MM.1S (cell line): ENCODE measurements around the gene FAM50A.

Source experiments
- DNase-seq: peaks from one replicate; pipeline ENCODE4 v3.0.0-alpha.2; 2015
- H2AFZ ChIP-seq: fragments of 300-600 bp; sonication (generic); 2 replicates; pipeline ENCODE4 v1.6.0; 2016; ENCODE audit warnings: antibody characterized with exemption, low read length
- H3F3A ChIP-seq: fragments of 300-600 bp; sonication (generic); 2 replicates; pipeline ENCODE4 v1.6.1; 2016; ENCODE audit warnings: mild to moderate bottlenecking, antibody characterized with exemption, low read length, moderate library complexity, mixed read lengths; ENCODE audit not compliant: insufficient read depth
- H3K27ac ChIP-seq: fragments of 300-600 bp; sonication (generic); 2 replicates; pipeline ENCODE4 v1.5.1; 2016; ENCODE audit warnings: mild to moderate bottlenecking, low read length
- H3K27me3 ChIP-seq: fragments of 300-600 bp; sonication (generic); replicated peaks from 2 replicates; pipeline ENCODE4 v1.6.0; 2016; ENCODE audit warnings: low read length; ENCODE audit not compliant: insufficient read depth
- H3K36me3 ChIP-seq: fragments of 300-600 bp; sonication (generic); replicated peaks from 2 replicates; pipeline ENCODE4 v1.6.1; 2016; ENCODE audit warnings: mild to moderate bottlenecking, low read length, mixed read lengths; ENCODE audit not compliant: insufficient read depth
- H3K4me1 ChIP-seq: fragments of 300-600 bp; sonication (generic); 2 replicates; pipeline ENCODE4 v1.6.1; 2016; ENCODE audit warnings: low read length, mixed read lengths
- H3K4me2 ChIP-seq: fragments of 300-600 bp; sonication (generic); 2 replicates; pipeline ENCODE4 v1.6.0; 2016; ENCODE audit warnings: low read depth, low read length
- H3K4me3 ChIP-seq: fragments of 300-600 bp; sonication (generic); 2 replicates; pipeline ENCODE4 v1.5.1; 2016; ENCODE audit warnings: low read length, mixed read lengths
- H3K79me2 ChIP-seq: fragments of 300-600 bp; sonication (generic); 2 replicates; pipeline ENCODE4 v1.6.1; 2016; ENCODE audit warnings: mixed run types, low read length, mixed read lengths
- H3K9ac ChIP-seq: fragments of 300-600 bp; sonication (generic); 2 replicates; pipeline ENCODE4 v1.6.1; 2016; ENCODE audit warnings: low read length, mixed read lengths
- H3K9me2 ChIP-seq: fragments of 300-600 bp; sonication (generic); replicated peaks from 2 replicates; pipeline ENCODE4 v1.6.1; 2016; ENCODE audit warnings: mild to moderate bottlenecking, low read length, mixed read lengths; ENCODE audit not compliant: insufficient read depth
- H3K9me3 ChIP-seq: fragments of 300-600 bp; sonication (generic); replicated peaks from 2 replicates; pipeline ENCODE4 v1.6.1; 2016; ENCODE audit warnings: mild to moderate bottlenecking, low read length, mixed read lengths; ENCODE audit not compliant: insufficient read depth
- H4K20me1 ChIP-seq: fragments of 300-600 bp; sonication (generic); 2 replicates; pipeline ENCODE4 v1.6.1; 2016; ENCODE audit warnings: mild to moderate bottlenecking, low read length, moderate library complexity, mixed read lengths; ENCODE audit not compliant: insufficient read depth
- EZH2 ChIP-seq: fragments of 300-600 bp; sonication (generic); optimal IDR thresholded peaks from 2 replicates; pipeline ENCODE3; 2017; ENCODE audit warnings: low read depth, mild to moderate bottlenecking, antibody characterized with exemption, low read length, mixed read lengths
- EZH2phosphoT487 ChIP-seq: fragments of 300-600 bp; sonication (generic); IDR thresholded peaks from 2 replicates; pipeline ENCODE4 v1.6.1; 2018; ENCODE audit warnings: antibody characterized with exemption, low read length
- TF ChIP-seq, protein P1 (sequence below): fragments of 300-600 bp; sonication (generic); IDR thresholded peaks from 2 replicates; pipeline ENCODE4 v1.5.1; 2016; ENCODE audit warnings: antibody characterized with exemption, low read length, mixed read lengths

Gene FAM50A

DNA sequence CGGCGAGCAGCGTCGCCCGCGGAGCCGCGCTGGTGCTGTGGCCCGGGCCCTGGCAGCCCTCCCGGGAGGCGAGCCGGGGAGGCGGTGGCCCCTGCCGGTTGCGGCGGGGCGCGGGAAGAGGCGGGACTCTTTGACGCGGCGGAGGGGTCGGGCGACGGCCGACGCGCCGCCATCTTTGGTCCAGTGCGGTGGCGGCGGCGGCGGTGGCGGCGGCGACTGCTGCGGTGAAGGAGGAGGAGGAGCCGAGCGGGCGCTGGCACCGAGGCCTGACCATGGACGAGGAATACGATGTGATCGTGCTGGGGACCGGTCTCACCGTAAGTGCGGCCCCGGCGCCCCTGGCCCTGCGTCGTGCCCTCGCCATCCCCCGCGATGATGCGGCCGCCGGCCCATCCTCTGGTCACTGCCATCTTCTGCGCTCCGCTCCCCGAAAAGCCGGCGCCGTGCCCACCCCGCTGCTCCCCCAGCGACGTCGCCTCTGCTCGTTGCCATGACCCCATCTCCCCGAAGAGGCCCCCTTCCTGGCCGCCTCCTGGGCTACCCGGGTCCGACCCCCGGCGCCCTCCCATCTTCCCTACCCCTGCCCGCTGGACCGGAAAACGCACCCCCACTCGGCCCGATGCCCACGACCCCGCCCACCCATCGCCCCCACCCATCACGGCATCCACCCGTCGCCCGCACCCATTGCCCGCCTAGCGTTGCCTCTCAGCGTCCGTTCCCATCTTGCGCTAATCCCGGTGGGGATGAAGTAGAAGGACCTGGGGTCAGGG, 6.8 kb upstream of the FAM50A start, which contains the start of gene GDI1:
Gene GDI1, plus strand, starts transcription at position 172 of the 770 bp plus-strand sequence. Its CDS starts 101 bp downstream, at position 273.
- H3K9me3 ChIP-seq, result no peaks in the 10 kb centered on the region
- H3F3A ChIP-seq, result no peaks in the 10 kb centered on the region
- 0 out of 2 replicates have a peak, but pooled peaks cover 7% of the 10 kb centered on the region for H3K4me1 ChIP-seq
- no peak for TF ChIP-seq EZH2
- TF ChIP-seq, protein P1, sequence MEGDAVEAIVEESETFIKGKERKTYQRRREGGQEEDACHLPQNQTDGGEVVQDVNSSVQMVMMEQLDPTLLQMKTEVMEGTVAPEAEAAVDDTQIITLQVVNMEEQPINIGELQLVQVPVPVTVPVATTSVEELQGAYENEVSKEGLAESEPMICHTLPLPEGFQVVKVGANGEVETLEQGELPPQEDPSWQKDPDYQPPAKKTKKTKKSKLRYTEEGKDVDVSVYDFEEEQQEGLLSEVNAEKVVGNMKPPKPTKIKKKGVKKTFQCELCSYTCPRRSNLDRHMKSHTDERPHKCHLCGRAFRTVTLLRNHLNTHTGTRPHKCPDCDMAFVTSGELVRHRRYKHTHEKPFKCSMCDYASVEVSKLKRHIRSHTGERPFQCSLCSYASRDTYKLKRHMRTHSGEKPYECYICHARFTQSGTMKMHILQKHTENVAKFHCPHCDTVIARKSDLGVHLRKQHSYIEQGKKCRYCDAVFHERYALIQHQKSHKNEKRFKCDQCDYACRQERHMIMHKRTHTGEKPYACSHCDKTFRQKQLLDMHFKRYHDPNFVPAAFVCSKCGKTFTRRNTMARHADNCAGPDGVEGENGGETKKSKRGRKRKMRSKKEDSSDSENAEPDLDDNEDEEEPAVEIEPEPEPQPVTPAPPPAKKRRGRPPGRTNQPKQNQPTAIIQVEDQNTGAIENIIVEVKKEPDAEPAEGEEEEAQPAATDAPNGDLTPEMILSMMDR, result no peak
- TF ChIP-seq EZH2phosphoT487, result no peak
- no peak within 1 kb of the TSS for H2AFZ ChIP-seq
- H3K36me3 ChIP-seq, result no peaks in the 10 kb centered on the region
- H3K9ac ChIP-seq, result peak within 1 kb of the TSS; percentile 46; the same call in 1 of the 2 replicates
- no peaks in the 10 kb centered on the region for H4K20me1 ChIP-seq
- peak within 1 kb of the TSS; percentile 70 for H3K4me2 ChIP-seq
- H3K27me3 ChIP-seq, result no peaks in the 10 kb centered on the region
- peak; percentile 20 for DNase-seq
- H3K4me3 ChIP-seq, result peak within 1 kb of the TSS; percentile 73
- H3K79me2 ChIP-seq, result peaks cover 33% of the 10 kb centered on the region
- no peaks in the 10 kb centered on the region for H3K9me2 ChIP-seq
- H3K27ac ChIP-seq, result no peak within 1 kb of the TSS

DNA sequence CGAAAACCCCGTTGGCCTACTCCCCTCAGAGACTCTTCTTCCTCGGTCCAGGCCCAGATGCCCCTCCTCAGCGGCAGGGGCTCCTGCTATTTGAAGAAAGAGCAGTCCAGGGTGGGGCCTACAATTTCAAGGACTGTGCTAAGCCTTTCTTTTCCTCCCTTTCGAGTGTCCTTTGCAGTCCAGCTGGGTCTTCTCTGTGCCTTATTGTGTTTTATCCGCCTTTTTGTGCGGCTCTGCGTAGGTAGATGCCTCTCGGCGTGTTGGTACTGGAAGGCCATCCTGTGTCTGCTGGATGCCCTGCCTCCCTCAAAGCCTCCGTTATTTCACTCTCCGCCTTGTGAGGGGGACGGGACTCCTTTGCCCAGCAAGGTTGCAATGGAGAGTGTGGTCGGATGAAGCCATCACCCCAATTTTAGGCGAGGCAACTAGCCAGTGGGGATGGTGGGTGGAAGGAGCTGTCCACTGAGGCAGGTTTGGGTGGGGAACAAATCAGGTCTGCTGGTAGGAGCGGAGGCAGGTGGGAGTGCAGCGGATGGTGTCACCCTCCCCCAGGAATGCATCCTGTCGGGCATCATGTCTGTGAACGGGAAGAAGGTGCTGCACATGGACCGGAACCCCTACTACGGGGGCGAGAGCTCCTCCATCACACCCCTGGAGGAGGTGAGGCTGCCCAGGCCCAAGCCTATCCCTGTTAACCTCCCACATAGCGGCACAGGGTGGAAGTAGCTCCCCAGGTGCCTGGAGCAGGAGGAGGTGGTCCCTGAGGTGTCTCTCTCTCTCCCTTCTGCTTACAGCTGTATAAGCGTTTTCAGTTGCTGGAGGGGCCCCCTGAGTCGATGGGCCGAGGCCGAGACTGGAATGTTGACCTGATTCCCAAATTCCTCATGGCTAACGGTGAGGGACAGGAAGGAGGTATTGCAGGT, 5.7 kb upstream of the FAM50A start:
- Histone ChIP-seq H3F3A (peaks cover 4% of the 10 kb centered on the region; the same call in 1 of the 2 replicates), H3K4me1 (0 out of 2 replicates have a peak, but pooled peaks cover 7% of the 10 kb centered on the region), H3K4me3 (peak overlapping the region; percentile 73), H4K20me1 (no peaks in the 10 kb centered on the region), H3K27me3 (no peaks in the 10 kb centered on the region), H3K27ac (no peak overlapping the region), H3K4me2 (peak overlapping the region; percentile 70), H2AFZ (no peak overlapping the region), H3K9me3 (no peaks in the 10 kb centered on the region), H3K36me3 (no peaks in the 10 kb centered on the region), H3K9ac (peak overlapping the region; percentile 31; the same call in 1 of the 2 replicates), H3K9me2 (no peaks in the 10 kb centered on the region), H3K79me2 (peaks cover 33% of the 10 kb centered on the region)
- TF ChIP-seq EZH2phosphoT487 (no peak), EZH2 (no peak)
- TF ChIP-seq, protein P1, result no peak
- DNase-seq, result no peak

- no peaks in the 10 kb centered on the region for H3K9me2 ChIP-seq
- DNase-seq, result no peak
- peaks cover 38% of the 10 kb centered on the region for H3K79me2 ChIP-seq
- no peak overlapping the region for H3K4me3 ChIP-seq
- H3F3A ChIP-seq, result peaks cover 8% of the 10 kb centered on the region
- H3K27ac ChIP-seq, result no peak overlapping the region
- no peak overlapping the region for H2AFZ ChIP-seq
- H3K27me3 ChIP-seq, result no peaks in the 10 kb centered on the region
- no peak overlapping the region for H3K4me2 ChIP-seq
- no peaks in the 10 kb centered on the region for H4K20me1 ChIP-seq
- no peak overlapping the region for H3K9ac ChIP-seq
- H3K4me1 ChIP-seq, result 0 out of 2 replicates have a peak, but pooled peaks cover 7% of the 10 kb centered on the region
- TF ChIP-seq EZH2 (no peak), EZH2phosphoT487 (no peak)
- TF ChIP-seq, protein P1, result no peak
- H3K36me3 ChIP-seq, result no peaks in the 10 kb centered on the region
- H3K9me3 ChIP-seq, result no peaks in the 10 kb centered on the region
Measured at GRCh38 chrX:154439841-154440240, 4.1 kb upstream of the FAM50A start.
